CD8-positive, alpha-beta memory T cell (primary cell): ENCODE data around the gene ABHD4. TPM values are rescaled to one million over a fixed set of nuclear protein-coding genes. Genes with fewer than 3 reads are reported as not detected.
A peak's percentile ranks its signal among the peaks of the same experiment; 100 is the strongest.

Experiments
- CTCF ChIA-PET: fragments of 350-600 bp; sonication (Branson Sonifier 250); formaldehyde crosslinking; loops from one replicate; lab custom pipeline; 2021; ENCODE audit warnings: antibody characterized with exemption; lab: Charles Lee
- POLR2A ChIA-PET: fragments of 350-600 bp; sonication (Branson Sonifier 250); formaldehyde crosslinking; loops from one replicate; lab custom pipeline; 2021; ENCODE audit warnings: antibody characterized with exemption; lab: Charles Lee
- DNase-seq, 5 donors: peaks; one replicate each; pipeline versions ENCODE4 v3.0.0 to v3.0.0-alpha.2; 2020 to 2022; ENCODE audit warnings: mixed read lengths in 1 of 5
- H3K27ac ChIP-seq: one replicate; pipeline ENCODE4 v1.7.0; 2013; ENCODE audit warnings: low read depth, mild to moderate bottlenecking, low read length, moderate library complexity
- H3K27me3 ChIP-seq: 2 replicates; pipeline ENCODE4 v1.7.0; 2013; ENCODE audit warnings: low read length, mild to moderate bottlenecking; ENCODE audit not compliant: insufficient read depth, poor library complexity, severe bottlenecking
- H3K36me3 ChIP-seq: 2 replicates; pipeline ENCODE4 v1.7.0; 2013; ENCODE audit warnings: mild to moderate bottlenecking, low read length, moderate library complexity; ENCODE audit not compliant: insufficient read depth
- H3K4me1 ChIP-seq: 2 replicates; pipeline ENCODE4 v1.7.0; 2013; ENCODE audit warnings: mild to moderate bottlenecking, low read length, moderate library complexity; ENCODE audit not compliant: insufficient read depth
- H3K4me3 ChIP-seq: 2 replicates; pipeline ENCODE4 v1.7.0; 2013; ENCODE audit warnings: mild to moderate bottlenecking, low read length
- H3K9me3 ChIP-seq: 2 replicates; pipeline ENCODE4 v1.7.0; 2013; ENCODE audit warnings: mild to moderate bottlenecking, low read length
- H3K27ac Mint-ChIP-seq, 8 donors: one replicate each; pipeline ENCODE4 v1.8.0; 2020 to 2021; ENCODE audit warnings: mixed read lengths in 8 of 8, mild to moderate bottlenecking in 6 of 8, inconsistent platforms in 3 of 8, moderate library complexity in 3 of 8
- H3K27me3 Mint-ChIP-seq, 2 donors: one replicate each; pipeline ENCODE4 v1.8.0; 2020 to 2021; ENCODE audit warnings: mixed read lengths in 2 of 2, mild to moderate bottlenecking in 1 of 2, moderate library complexity in 1 of 2
- H3K36me3 Mint-ChIP-seq, 3 donors: one replicate each; pipeline ENCODE4 v1.8.0; 2020 to 2021; ENCODE audit warnings: mixed read lengths in 3 of 3, inconsistent platforms in 1 of 3, mild to moderate bottlenecking in 1 of 3
- H3K4me1 Mint-ChIP-seq, 3 donors: one replicate each; pipeline ENCODE4 v1.8.0; 2020 to 2021; ENCODE audit warnings: mixed read lengths in 3 of 3, inconsistent platforms in 1 of 3, mild to moderate bottlenecking in 1 of 3
- H3K4me3 Mint-ChIP-seq, 7 donors: one replicate each; pipeline ENCODE4 v1.8.0; 2020 to 2021; ENCODE audit warnings: mixed read lengths in 7 of 7, mild to moderate bottlenecking in 6 of 7, moderate library complexity in 4 of 7, inconsistent platforms in 2 of 7
- H3K9me3 Mint-ChIP-seq, 5 donors: one replicate each; pipeline ENCODE4 v1.8.0; 2020 to 2022; ENCODE audit warnings: mixed read lengths in 5 of 5, mild to moderate bottlenecking in 3 of 5, moderate library complexity in 2 of 5, inconsistent platforms in 1 of 5
- polyA plus RNA-seq: library from polyadenylated mRNA; unstranded; fragments of 300-500 nt; fragmentation: Illumina TruSeq; gene quantifications from one replicate; pipeline ENCODE4 v1.2.3, GENCODE V29; 2021
- total RNA-seq, 2 experiments: library from RNA; stranded (reverse); gene quantifications; one replicate each; pipeline ENCODE4 v1.2.3, GENCODE V29; 2021

The ABHD4 gene
- total and polyA plus RNA-seq, 3 experiments from 2014 or later: 8.4 to 13.7 (median 11.4) TPM

DNA sequence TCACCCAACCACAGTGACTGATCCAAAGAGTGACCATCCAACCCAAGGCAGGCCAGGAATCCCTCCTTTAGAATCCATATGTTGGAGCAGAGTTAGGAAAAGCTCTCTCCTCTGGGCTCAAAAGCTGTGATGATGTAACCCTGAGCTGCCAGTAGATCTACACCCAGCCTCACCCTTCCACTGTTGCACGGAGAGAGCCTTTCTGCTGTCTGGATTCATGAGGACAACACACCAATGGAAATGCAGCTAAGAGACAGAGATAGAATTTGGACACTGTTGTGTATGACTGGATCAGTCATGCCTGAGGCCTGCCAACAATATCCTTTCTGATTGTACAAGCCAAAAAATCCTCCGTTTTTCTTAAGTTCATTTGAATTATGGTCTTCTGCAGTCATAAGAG lies 50.4 kb downstream of the ABHD4 start:
- DNase-seq: no peak
- Mint-ChIP-seq H3K4me3 (no peak overlapping the region), H3K36me3 (no peaks in the 10 kb centered on the region), H3K27me3 (peaks cover 0 to 1% of the 10 kb centered on the region in 2 donors), H3K27ac (no peak overlapping the region), H3K9me3 (no peaks in the 10 kb centered on the region), H3K4me1 (peaks cover 0 to 3% (median 0%) of the 10 kb centered on the region in 3 donors)
- H3K9me3 ChIP-seq: no peaks in the 10 kb centered on the region
- ChIA-PET CTCF (interaction anchor here (2.3 kb wide), 1 partner anchor 78 kb away, joined by 11 read pairs; no protein-coding TSS in a partner anchor), POLR2A (no interaction called here)
- H3K4me3 ChIP-seq: no peak overlapping the region
- H3K27me3 ChIP-seq: no peaks in the 10 kb centered on the region
- no peak overlapping the region for H3K27ac ChIP-seq
- H3K36me3 ChIP-seq: no peaks in the 10 kb centered on the region
- no peaks in the 10 kb centered on the region for H3K4me1 ChIP-seq

DNA sequence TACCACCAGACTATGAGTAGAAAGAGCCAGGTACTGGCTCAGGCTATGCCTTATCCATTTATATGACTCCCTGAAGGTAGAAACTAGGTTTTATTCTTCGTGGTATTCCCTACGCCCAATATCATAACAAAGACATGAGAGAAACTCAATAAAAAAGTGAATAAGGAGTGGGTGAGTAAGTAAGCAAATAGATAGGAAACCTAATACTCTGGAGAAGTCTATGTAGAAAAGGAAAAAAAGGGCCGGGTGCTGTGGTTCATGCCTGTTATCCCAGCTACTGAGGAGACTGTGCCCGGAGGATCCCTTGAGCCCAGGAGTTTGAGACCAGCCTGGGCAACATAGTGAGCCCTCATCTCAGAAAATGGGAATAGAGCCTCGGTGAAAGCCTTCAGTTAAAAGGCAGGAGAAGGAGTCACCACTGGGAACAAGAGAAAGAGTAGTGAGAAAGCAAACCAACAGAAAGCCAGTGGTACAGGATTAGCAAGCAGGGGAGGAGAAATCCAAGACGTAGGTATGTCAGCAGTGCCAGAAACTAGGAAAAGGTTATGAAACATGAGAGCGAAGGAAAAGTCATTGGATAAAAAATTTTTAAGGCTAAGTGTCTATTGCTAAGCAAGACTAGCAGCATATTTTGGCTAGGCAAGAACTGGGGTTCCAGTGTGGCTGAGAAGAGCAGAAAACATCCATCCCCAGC lies 52.1 kb downstream of the ABHD4 start:
- H3K4me3 ChIP-seq: no peak overlapping the region
- no peaks in the 10 kb centered on the region for H3K9me3 ChIP-seq
- H3K4me1 Mint-ChIP-seq: no peaks in the 10 kb centered on the region
- ChIA-PET POLR2A (no interaction called here), CTCF (interaction anchor here (1.2 to 5.1 kb wide), 2 partner anchors 78 to 93 kb away, joined by 4 to 37 read pairs; no protein-coding TSS in a partner anchor)
- DNase-seq: no peak
- no peak overlapping the region for H3K27ac ChIP-seq
- H3K36me3 Mint-ChIP-seq: no peaks in the 10 kb centered on the region
- no peaks in the 10 kb centered on the region for H3K27me3 ChIP-seq
- H3K4me3 Mint-ChIP-seq: no peak overlapping the region
- H3K9me3 Mint-ChIP-seq: no peaks in the 10 kb centered on the region
- no peaks in the 10 kb centered on the region for H3K36me3 ChIP-seq
- peaks cover 0 to 1% of the 10 kb centered on the region in 2 donors for H3K27me3 Mint-ChIP-seq
- no peaks in the 10 kb centered on the region for H3K4me1 ChIP-seq
- H3K27ac Mint-ChIP-seq: no peak overlapping the region

DNA sequence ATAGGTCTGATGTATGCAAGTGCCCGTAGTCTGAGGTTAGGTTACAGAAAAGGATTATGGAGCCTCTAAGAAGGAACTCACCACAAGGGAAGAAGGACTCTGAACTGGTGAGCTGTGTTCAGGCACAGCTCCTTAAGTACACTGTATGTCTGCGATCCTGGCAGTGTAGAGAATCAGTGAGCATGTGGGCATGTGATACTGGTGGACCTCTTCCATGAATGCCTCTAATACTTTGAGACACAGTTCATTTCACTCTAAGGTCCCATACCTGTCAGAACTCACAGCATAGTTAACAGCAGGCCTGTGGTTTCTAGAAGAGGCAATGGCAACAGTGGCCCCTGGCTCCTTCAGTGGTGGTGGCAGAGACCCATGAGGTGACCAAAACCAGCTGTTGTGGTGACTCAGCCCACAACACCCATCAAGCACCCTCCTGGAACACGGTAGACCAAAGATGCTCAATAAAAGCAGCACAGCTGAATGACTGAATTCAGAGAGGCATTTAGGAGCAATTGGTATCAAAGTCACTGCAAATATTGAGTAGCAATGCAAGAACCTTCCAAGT lies 52.9 kb downstream of the ABHD4 start:
- Mint-ChIP-seq H3K36me3 (no peaks in the 10 kb centered on the region), H3K27ac (no peak overlapping the region), H3K4me3 (no peak overlapping the region), H3K4me1 (no peaks in the 10 kb centered on the region), H3K9me3 (no peaks in the 10 kb centered on the region), H3K27me3 (peaks cover 0 to 1% of the 10 kb centered on the region in 2 donors)
- H3K9me3 ChIP-seq: no peaks in the 10 kb centered on the region
- ChIA-PET POLR2A (no interaction called here), CTCF (interaction anchor here (1.2 to 5.1 kb wide), 2 partner anchors 79 to 94 kb away, joined by 4 to 37 read pairs; no protein-coding TSS in a partner anchor)
- no peak overlapping the region for H3K27ac ChIP-seq
- H3K36me3 ChIP-seq: no peaks in the 10 kb centered on the region
- no peaks in the 10 kb centered on the region for H3K4me1 ChIP-seq
- no peaks in the 10 kb centered on the region for H3K27me3 ChIP-seq
- no peak overlapping the region for H3K4me3 ChIP-seq
- DNase-seq: no peak

DNA sequence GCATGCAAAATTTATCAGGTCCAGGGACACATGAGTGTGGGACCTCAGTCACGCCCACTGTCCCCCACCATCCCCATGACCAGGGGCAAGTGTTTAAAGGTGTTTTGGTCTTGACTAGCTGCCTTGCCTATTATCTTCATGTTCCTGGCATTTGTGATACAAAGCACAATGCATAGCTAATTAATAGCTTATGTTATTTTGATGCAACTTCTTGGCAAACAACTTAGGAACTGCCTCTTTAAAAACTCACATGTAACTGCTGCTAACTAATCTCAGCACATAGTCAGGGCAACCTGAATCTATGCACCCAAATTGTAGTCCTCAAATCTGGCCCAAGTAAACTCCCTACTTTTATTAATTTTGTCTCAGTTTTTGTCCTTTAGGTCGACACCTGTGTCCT lies 53.5 kb downstream of the ABHD4 start:
- Histone ChIP-seq H3K27ac (no peak overlapping the region), H3K27me3 (no peaks in the 10 kb centered on the region), H3K9me3 (no peaks in the 10 kb centered on the region), H3K36me3 (no peaks in the 10 kb centered on the region), H3K4me1 (no peaks in the 10 kb centered on the region), H3K4me3 (no peak overlapping the region)
- H3K27ac Mint-ChIP-seq: no peak overlapping the region
- ChIA-PET POLR2A (no interaction called here), CTCF (interaction anchor here (1.2 to 5.1 kb wide), 2 partner anchors 80 to 95 kb away, joined by 4 to 37 read pairs; no protein-coding TSS in a partner anchor)
- DNase-seq: no peak
- H3K4me3 Mint-ChIP-seq: no peak overlapping the region
- H3K4me1 Mint-ChIP-seq: no peaks in the 10 kb centered on the region
- no peaks in the 10 kb centered on the region for H3K9me3 Mint-ChIP-seq
- no peaks in the 10 kb centered on the region for H3K36me3 Mint-ChIP-seq
- peaks cover 0 to 1% of the 10 kb centered on the region in 2 donors for H3K27me3 Mint-ChIP-seq

DNA sequence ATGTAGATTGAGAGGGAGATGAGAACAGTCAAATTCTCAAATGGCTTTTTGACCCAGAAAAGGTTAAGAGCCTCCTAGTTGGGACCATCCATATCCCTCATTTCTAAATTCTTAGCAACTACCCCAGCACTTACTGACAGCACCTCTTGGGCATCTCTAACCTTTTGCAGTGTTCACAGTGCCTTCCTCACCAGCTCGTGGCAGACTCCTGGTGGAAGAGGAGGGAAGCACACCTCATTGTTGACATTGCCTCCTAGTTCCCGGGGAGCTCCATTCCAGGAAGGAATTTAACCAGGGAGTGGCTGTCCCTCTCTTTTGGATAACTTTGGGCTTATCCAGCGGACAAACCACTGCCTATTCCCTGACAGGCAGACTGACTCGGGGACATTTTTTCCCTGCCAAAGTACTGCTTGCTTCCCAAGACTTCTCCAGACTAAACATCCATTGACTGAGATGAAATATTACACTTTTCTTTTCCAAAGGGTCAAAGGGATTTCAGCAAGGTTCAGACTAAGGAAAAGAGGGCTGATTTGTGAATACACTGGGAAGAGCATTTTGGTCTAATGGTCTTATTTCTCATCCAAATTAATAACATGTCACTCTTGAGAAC lies 55.0 kb downstream of the ABHD4 start:
- Mint-ChIP-seq H3K27me3 (peaks cover 0 to 1% of the 10 kb centered on the region in 2 donors), H3K4me3 (no peak overlapping the region), H3K36me3 (no peaks in the 10 kb centered on the region), H3K4me1 (no peaks in the 10 kb centered on the region), H3K27ac (peak overlapping the region in 3 of 8 donors; percentile 53 to 75 (median 55)), H3K9me3 (no peaks in the 10 kb centered on the region)
- peak; percentile 23 to 66 (median 35) for DNase-seq
- Histone ChIP-seq H3K27me3 (no peaks in the 10 kb centered on the region), H3K9me3 (no peaks in the 10 kb centered on the region), H3K4me3 (no peak overlapping the region), H3K27ac (no peak overlapping the region), H3K4me1 (no peaks in the 10 kb centered on the region), H3K36me3 (no peaks in the 10 kb centered on the region)
- ChIA-PET POLR2A (interaction anchor here (0.8 to 1.0 kb wide), 2 partner anchors 83 to 96 kb away, joined by 3 read pairs; no protein-coding TSS in a partner anchor), CTCF (interaction anchor here (0.6 to 5.1 kb wide), 5 partner anchors 9 to 883 kb away, joined by 3 to 37 read pairs (median 5); partner anchors contain the start of gene OR6J1)

GRCh38 chr14:22656226-22656625 lies 58.1 kb downstream of the ABHD4 start:
- CTCF ChIA-PET: no interaction called here

GRCh38 chr14:22656945-22657731 lies 59.0 kb downstream of the ABHD4 start:
- Mint-ChIP-seq H3K27ac (no peak overlapping the region), H3K4me3 (no peak overlapping the region), H3K27me3 (no peaks in the 10 kb centered on the region), H3K9me3 (no peaks in the 10 kb centered on the region), H3K36me3 (no peaks in the 10 kb centered on the region), H3K4me1 (no peaks in the 10 kb centered on the region)
- CTCF ChIA-PET: interaction anchor here (4.0 kb wide), 1 partner anchor 86 kb away, joined by 23 read pairs; no protein-coding TSS in a partner anchor
- Histone ChIP-seq H3K9me3 (no peaks in the 10 kb centered on the region), H3K27me3 (no peaks in the 10 kb centered on the region), H3K4me1 (no peaks in the 10 kb centered on the region), H3K27ac (no peak overlapping the region), H3K36me3 (no peaks in the 10 kb centered on the region), H3K4me3 (no peak overlapping the region)
- no peak for DNase-seq
- POLR2A ChIA-PET: no interaction called here

More at GRCh38 chr14:22656226-22656625, 58.1 kb downstream of the ABHD4 start:
- POLR2A ChIA-PET: no interaction called here
- Histone ChIP-seq H3K27ac (no peak overlapping the region), H3K4me3 (no peak overlapping the region), H3K9me3 (no peaks in the 10 kb centered on the region), H3K27me3 (no peaks in the 10 kb centered on the region), H3K36me3 (no peaks in the 10 kb centered on the region), H3K4me1 (no peaks in the 10 kb centered on the region)
- H3K36me3 Mint-ChIP-seq: no peaks in the 10 kb centered on the region
- H3K9me3 Mint-ChIP-seq: no peaks in the 10 kb centered on the region
- peak overlapping the region in 1 of 8 donors; percentile 78 for H3K27ac Mint-ChIP-seq
- DNase-seq: no peak
- H3K4me3 Mint-ChIP-seq: no peak overlapping the region
- no peaks in the 10 kb centered on the region for H3K4me1 Mint-ChIP-seq
- no peaks in the 10 kb centered on the region for H3K27me3 Mint-ChIP-seq
